LNCAP (cell line): Measurements from ENCODE around the gene TENT5C.

Experiments used
- CTCF ChIP-seq: fragments of 450-650 bp; IDR thresholded peaks from 2 replicates; pipeline ENCODE4 v1.5.1; 2017; ENCODE audit warnings: mild to moderate bottlenecking

TENT5C gene

DNA sequence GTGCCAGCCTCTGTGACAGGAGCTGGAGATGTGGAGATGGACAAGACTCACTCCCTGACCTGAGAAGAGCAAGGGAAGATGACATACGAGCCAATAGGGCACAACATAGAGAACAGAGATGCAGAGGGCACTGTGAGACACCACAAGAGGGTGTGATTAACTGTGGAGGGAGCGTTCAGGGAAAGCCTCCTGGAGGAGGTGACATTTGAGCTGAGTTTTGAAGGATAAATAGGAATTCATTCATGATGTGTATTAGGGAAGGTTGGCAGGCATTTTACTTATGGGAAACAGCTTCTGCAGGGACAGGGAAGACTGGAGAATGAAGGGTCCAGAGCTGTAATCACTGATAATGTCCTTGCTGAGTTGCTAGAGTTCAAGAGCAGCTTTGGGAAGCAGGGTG lies 25.0 kb upstream of the TENT5C start:
- no peak for TF ChIP-seq CTCF

- no peak for TF ChIP-seq CTCF
Observed at GRCh38 chr1:117581391-117581943, 24.4 kb upstream of the TENT5C start.

DNA sequence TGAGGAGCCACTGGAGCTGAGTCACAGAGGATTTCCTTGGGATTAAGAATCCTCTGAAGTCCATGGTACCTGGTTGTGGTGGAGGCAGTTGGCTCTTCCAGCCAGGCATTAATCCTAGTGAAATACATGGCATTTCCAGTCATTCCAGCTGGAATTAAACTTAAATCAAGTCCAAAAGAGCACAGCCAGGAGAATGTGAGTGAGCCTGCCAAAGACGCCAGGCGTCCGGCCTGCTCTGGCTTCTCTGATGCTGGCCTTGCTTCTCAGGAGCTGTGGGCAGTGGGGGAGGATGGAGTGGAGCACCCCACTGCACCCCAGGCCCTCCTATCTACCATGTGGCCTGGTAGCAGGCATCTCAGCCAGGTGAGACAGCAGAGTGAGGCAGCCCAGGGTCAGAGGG lies 23.4 kb upstream of the TENT5C start:
- TF ChIP-seq CTCF: no peak

- no peak for TF ChIP-seq CTCF
Observed at GRCh38 chr1:117583247-117583646, 22.6 kb upstream of the TENT5C start.

DNA sequence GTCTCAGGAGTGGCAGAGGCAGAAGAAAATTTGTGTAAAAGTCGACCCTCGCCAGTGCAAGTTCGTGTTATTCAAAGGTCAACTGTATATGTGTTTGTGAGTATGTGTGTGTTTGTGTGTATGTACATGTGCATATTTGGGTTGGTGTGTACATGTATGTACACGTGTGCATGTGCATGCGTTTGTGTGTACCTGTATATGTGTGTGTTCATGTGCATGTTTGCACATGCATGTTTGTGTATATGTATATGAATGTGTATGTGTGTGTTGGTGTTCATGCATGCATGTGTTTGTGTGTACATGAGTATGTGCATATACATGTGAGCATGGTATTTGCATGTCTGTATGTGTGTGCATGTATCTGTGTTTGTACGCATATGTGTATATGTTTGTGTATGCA lies 21.7 kb upstream of the TENT5C start:
- no peak for TF ChIP-seq CTCF

GRCh38 chr1:117585086-117585485 lies 20.8 kb upstream of the TENT5C start:
- TF ChIP-seq CTCF: no peak

- TF ChIP-seq CTCF: no peak
Observed at GRCh38 chr1:117586337-117586736, 19.5 kb upstream of the TENT5C start.
